Erythroblast (primary cell): ENCODE measurements around the gene MAP7.

ENCODE experiments used
- GATA1 ChIP-seq: IDR thresholded peaks from 2 replicates; pipeline ENCODE4 v1.6.1; 2011; ENCODE audit warnings: low read depth, mild to moderate bottlenecking, control low read depth, low read length, moderate library complexity
- POLR2A ChIP-seq: IDR thresholded peaks from 2 replicates; pipeline ENCODE4 v1.6.1; 2011; ENCODE audit warnings: mild to moderate bottlenecking, low read length

- TF ChIP-seq POLR2A (no peak), GATA1 (no peak)
Measured at GRCh38 chr6:136387316-136387715, 162.9 kb downstream of the MAP7 start.
